Measurements from ENCODE around the gene GSG1. TPM values are rescaled to one million over a fixed set of nuclear protein-coding genes. Genes with fewer than 3 reads are reported as not detected.

GSG1 gene
- total and polyA plus RNA-seq, 8 donors: not detected

DNA sequence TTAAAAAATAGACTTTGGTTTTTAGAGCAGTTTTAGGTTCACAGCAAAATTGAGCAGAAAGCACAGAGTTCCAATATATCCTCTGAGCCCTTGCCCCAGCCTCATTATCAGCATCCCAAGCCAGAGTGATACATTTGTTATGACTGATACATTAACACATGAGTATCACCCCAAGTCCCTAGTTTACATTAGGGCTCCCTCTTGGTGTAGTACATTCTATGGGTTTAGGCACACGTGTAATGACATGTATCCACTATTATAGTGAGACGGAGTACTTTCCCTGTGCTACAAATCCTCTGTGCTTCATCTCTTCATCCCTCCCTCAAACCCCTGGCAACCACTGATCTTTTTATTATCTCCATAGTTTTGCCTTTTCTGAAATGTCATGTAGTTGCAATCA lies 22.5 kb upstream of the GSG1 start:
- intact Hi-C loops (cut with DNase I; ENCODE audit: low total_unique reads): no loop called here
- no peak for DNase-seq
- Histone ChIP-seq H3K9me3 (no peaks in the 10 kb centered on the region), H3K4me3 (no peak overlapping the region), H3K27me3 (no peaks in the 10 kb centered on the region), H3K4me1 (peaks cover 0 to 6% (median 3%) of the 10 kb centered on the region in 4 donors), H3K36me3 (no peaks in the 10 kb centered on the region), H3K27ac (no peak overlapping the region)
- TF ChIP-seq POLR2A (IDR thresholded peaks at IDR 0.05): no peak
- no peak for TF ChIP-seq POLR2AphosphoS5 (IDR thresholded peaks at IDR 0.05)
- TF ChIP-seq, protein P1, sequence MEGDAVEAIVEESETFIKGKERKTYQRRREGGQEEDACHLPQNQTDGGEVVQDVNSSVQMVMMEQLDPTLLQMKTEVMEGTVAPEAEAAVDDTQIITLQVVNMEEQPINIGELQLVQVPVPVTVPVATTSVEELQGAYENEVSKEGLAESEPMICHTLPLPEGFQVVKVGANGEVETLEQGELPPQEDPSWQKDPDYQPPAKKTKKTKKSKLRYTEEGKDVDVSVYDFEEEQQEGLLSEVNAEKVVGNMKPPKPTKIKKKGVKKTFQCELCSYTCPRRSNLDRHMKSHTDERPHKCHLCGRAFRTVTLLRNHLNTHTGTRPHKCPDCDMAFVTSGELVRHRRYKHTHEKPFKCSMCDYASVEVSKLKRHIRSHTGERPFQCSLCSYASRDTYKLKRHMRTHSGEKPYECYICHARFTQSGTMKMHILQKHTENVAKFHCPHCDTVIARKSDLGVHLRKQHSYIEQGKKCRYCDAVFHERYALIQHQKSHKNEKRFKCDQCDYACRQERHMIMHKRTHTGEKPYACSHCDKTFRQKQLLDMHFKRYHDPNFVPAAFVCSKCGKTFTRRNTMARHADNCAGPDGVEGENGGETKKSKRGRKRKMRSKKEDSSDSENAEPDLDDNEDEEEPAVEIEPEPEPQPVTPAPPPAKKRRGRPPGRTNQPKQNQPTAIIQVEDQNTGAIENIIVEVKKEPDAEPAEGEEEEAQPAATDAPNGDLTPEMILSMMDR (IDR thresholded peaks at IDR 0.05): no peak
- no peak for TF ChIP-seq EP300 (IDR thresholded peaks at IDR 0.05)
- WGBS, 5 donors: 88 to 96% (median 94%) methylated on average over 2 of the region's 2 CpGs

DNA sequence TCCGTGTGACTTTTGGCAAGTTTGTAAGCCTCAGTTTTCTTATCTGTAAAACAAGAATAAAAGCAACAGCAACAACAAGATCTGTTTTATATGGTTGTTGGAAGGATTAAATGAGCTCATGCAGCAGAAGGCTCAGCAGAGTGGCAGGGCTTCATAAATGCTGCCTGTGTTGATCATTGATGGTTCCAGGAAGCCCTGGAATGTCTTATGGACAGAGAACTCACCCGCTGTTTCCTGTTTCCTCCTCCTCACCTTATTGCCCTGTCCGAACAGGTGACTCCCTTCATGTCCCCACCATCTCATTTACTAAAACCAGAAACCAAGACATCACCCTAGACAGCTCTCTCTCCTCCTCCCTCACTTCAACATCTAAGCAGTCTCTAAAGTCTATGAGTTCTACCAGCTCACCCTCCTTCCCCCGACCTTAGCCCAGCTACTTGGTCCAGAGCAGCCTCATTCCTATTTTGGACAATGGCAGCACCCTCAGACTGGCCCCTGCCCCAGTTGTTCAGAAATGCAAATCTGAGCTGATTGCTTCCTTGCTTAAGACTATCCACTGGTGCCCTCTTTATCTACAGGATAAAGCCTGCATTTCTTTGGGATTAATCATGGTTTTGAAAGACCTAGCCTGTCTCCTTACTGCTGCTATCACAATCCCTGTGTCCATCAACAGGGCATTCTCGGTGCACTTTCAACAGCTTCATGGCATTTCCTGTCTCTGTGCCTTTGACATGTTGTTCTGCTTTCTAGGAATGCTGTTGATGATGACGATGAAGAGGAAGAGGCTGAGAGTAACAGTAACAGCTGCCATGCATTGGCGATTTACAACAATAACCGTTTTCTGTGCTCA lies 21.4 kb upstream of the GSG1 start:
- H3K4me3 ChIP-seq: no peak overlapping the region
- no peaks in the 10 kb centered on the region for H3K36me3 ChIP-seq
- H3K27ac ChIP-seq: no peak overlapping the region
- no peak for DNase-seq
- H3K27me3 ChIP-seq: no peaks in the 10 kb centered on the region
- TF ChIP-seq POLR2A (IDR thresholded peaks at IDR 0.05) (no peak), POLR2AphosphoS5 (IDR thresholded peaks at IDR 0.05) (no peak), EP300 (IDR thresholded peaks at IDR 0.05) (no peak)
- TF ChIP-seq, protein P1 (IDR thresholded peaks at IDR 0.05): no peak
- H3K4me1 ChIP-seq: peaks cover 0 to 6% (median 3%) of the 10 kb centered on the region in 4 donors
- intact Hi-C loops (cut with DNase I; ENCODE audit: low total_unique reads): no loop called here
- WGBS, 5 donors: 80 to 86% (median 85%) methylated on average over 8 of the region's 8 CpGs
- H3K9me3 ChIP-seq: no peaks in the 10 kb centered on the region

DNA sequence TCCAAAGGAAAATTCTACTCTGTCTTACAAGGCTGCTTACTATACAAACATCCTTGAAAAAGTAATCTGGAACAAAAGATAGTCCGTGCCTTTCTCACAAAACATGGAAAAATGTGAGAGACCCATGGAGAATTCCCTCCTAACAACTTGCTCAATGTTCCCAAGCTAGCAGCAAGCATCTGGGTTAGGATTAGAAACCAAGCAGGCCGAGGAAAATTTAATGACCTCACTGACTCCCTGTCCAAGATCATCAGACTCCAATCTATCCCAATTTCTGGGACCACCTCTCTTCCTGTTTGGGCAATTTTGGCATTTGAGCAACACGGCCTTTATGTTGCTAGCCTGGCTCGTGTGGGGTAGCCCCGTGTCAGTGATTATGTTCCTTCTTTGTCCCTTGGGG lies 18.1 kb upstream of the GSG1 start:
- no peaks in the 10 kb centered on the region for H3K9me3 ChIP-seq
- no peak for DNase-seq
- H3K36me3 ChIP-seq: no peaks in the 10 kb centered on the region
- no peaks in the 10 kb centered on the region for H3K4me1 ChIP-seq
- intact Hi-C loops (cut with DNase I; ENCODE audit: low total_unique reads): no loop called here
- TF ChIP-seq POLR2AphosphoS5 (IDR thresholded peaks at IDR 0.05) (no peak), EP300 (IDR thresholded peaks at IDR 0.05) (no peak), POLR2A (IDR thresholded peaks at IDR 0.05) (no peak)
- TF ChIP-seq, protein P1 (IDR thresholded peaks at IDR 0.05): no peak
- H3K27me3 ChIP-seq: no peaks in the 10 kb centered on the region
- no peak overlapping the region for H3K27ac ChIP-seq
- WGBS, 5 donors: 71 to 83% (median 79%) methylated on average over 5 of the region's 5 CpGs
- no peak overlapping the region for H3K4me3 ChIP-seq

DNA sequence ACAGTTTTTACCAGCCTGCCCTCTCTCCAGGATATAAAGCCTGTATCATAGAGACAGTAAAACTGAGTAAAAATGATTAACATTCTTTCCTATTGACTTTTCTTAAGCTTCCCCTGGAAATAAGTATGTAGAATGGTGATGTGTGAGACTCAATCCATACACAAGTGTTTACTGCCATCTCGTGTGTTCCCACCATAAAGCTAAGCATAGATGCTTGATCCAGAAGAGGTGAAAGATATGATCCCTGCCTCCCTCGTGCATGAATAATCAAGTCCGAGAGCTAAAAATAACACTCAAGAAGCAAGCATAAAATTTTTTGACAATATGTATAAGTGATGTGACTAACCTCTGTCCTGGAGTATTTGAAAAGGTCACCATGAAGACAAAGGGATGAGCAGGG lies 16.9 kb upstream of the GSG1 start:
- 77 to 93% (median 84%) methylated on average over 3 of the region's 3 CpGs for WGBS, 5 donors
- TF ChIP-seq POLR2A (IDR thresholded peaks at IDR 0.05): no peak
- TF ChIP-seq EP300 (IDR thresholded peaks at IDR 0.05): no peak
- TF ChIP-seq POLR2AphosphoS5 (IDR thresholded peaks at IDR 0.05): no peak
- TF ChIP-seq, protein P1 (IDR thresholded peaks at IDR 0.05): no peak
- DNase-seq: no peak
- H3K36me3 ChIP-seq: no peaks in the 10 kb centered on the region
- no peak overlapping the region for H3K4me3 ChIP-seq
- no peak overlapping the region for H3K27ac ChIP-seq
- H3K9me3 ChIP-seq: no peaks in the 10 kb centered on the region
- H3K27me3 ChIP-seq: no peaks in the 10 kb centered on the region
- no peaks in the 10 kb centered on the region for H3K4me1 ChIP-seq
- intact Hi-C loops (cut with DNase I; ENCODE audit: low total_unique reads): no loop called here
